Heart right ventricle (tissue), 16 donors: ENCODE measurements around the gene NOD1. TPM values are rescaled to one million over a fixed set of nuclear protein-coding genes. Genes with fewer than 3 reads are reported as not detected.

Experiments
- ATAC-seq, 8 donors: fragments of 200-7000 bp; cut with Tn5 transposase; one replicate each; pipeline ENCODE4 v1.9.1; 2020; ENCODE audit warnings: mild to moderate bottlenecking in 8 of 8, moderate library complexity in 8 of 8, moderate number of reproducible peaks in 1 of 8
- DNase-seq, 2 donors: peaks; one replicate each; pipeline ENCODE4 v3.0.0-alpha.2; 2020
- H3K27ac ChIP-seq, 10 donors: fragments of 200-600 bp; sonication (generic) in 2 of 10; one replicate each; pipeline versions ENCODE4 v1.5.0 to v1.8.0; 2020 to 2022; ENCODE audit warnings: mild to moderate bottlenecking in 3 of 10
- H3K27me3 ChIP-seq, 7 donors: fragments of 200-600 bp; one replicate each; pipeline ENCODE4 v1.8.0; 2021 to 2022; ENCODE audit warnings: mild to moderate bottlenecking in 2 of 7
- H3K36me3 ChIP-seq, 9 donors: fragments of 200-600 bp; sonication (generic) in 1 of 9; one replicate each; pipeline versions ENCODE4 v1.5.0 to v1.8.0; 2020 to 2022; ENCODE audit warnings: mild to moderate bottlenecking in 2 of 9
- H3K4me1 ChIP-seq, 9 donors: fragments of 200-600 bp; sonication (generic) in 1 of 9; one replicate each; pipeline versions ENCODE4 v1.5.0 to v1.8.0; 2020 to 2022; ENCODE audit warnings: mild to moderate bottlenecking in 4 of 9
- H3K4me3 ChIP-seq, 10 donors: fragments of 200-600 bp; sonication (generic) in 2 of 10; one replicate each; pipeline versions ENCODE4 v1.5.0 to v1.8.0; 2020 to 2022; ENCODE audit warnings: mild to moderate bottlenecking in 7 of 10, moderate library complexity in 2 of 10
- H3K9me3 ChIP-seq, 11 donors: fragments of 200-600 bp in 10 of 11; sonication (generic) in 2 of 11; one replicate each; pipeline versions ENCODE4 v1.5.0 to v1.8.0; 2013 to 2022; ENCODE audit warnings: mild to moderate bottlenecking in 2 of 11, control low read depth in 1 of 11, moderate library complexity in 1 of 11
- CTCF ChIP-seq, 9 donors: fragments of 200-600 bp; sonication (generic) in 2 of 9; IDR thresholded peaks; one replicate each; pipeline versions ENCODE4 v1.5.0 to v1.8.0; 2021 to 2022; ENCODE audit warnings: antibody characterized with exemption in 9 of 9, mild to moderate bottlenecking in 5 of 9, moderate library complexity in 1 of 9
- WGBS, 2 donors: extraction: QIAGEN DNeasy Blood & Tissue Kit; methylation state at CpG; one replicate each; pipeline ENCODE4 v1.1.7; 2013; ENCODE audit warnings: inconsistent platforms in 1 of 2; 5-methylcytosine and 5-hydroxymethylcytosine counted together
- intact Hi-C, 10 donors: fragments of 100-400 bp; cut with DNase I; formaldehyde crosslinking; loops; one replicate each; pipeline versions ENCODE4 v1.11.1 to v1.14.2; 2022
- polyA plus RNA-seq, 2 donors: library from polyadenylated mRNA; stranded (reverse); fragments of 200-250 nt; gene quantifications; one replicate each; pipeline ENCODE4 v1.2.3, GENCODE V29; 2013
- total RNA-seq, 10 donors: library from RNA; stranded (reverse); fragmentation: NEBNext Ultra II Directional in 3 of 10; extraction: Animal tissue kit (Norgen Biotek cat#: 25700) in 3 of 10; gene quantifications; one replicate each; pipeline versions ENCODE4 v1.2.1 to v1.2.4, GENCODE V29; 2021 to 2023
- donor health status: Arrhythmogenic right ventricular cardiomyopathy.
- donor health status: ischemic (EF 13 %, LVEDD 7.1; RV severe dilation, severe dysfunction).
- donor health status: healthy with polysubstance abuse.
- donor health status: DM: no; HTN: yes; CAD: no.
- donor health status: DM: no; HTN: no; CAD: no.
- donor health status: ischemic (EF 25% LVEDD 6.9; RV normal size, moderate dysfunction).
- donor health status: ischemic (EF 25% LVEDD 5.7; RV mildly dilated, moderate dysfunction).
- donor health status: healthy.
- donor health status: DM: yes; HTN: yes; CAD: no.
- donor health status: Ischemic cardiomyopathy.
- donor health status: ischemic (EF 35%, LVEDD 5.7; RV mildly dilated, moderate dysfunction).
- donor health status: nonischemic (EF 11% LVEDD 7.7; RV severe dilation, severe dysfunction).
- donor health status: DM: yes; HTN: yes; CAD: no.
- donor health status: PGD.
- donor health status: ischemic (EF 29% LVEDD 5.4; RV normal size, mild dysfunction).
- donor health status: nonischemic (EF 23%, LVEDD 6.1; RV moderate dilation, normal function).

The NOD1 gene
- total and polyA plus RNA-seq, 12 donors: 6.3 to 19.1 (median 8.6) TPM

- Histone ChIP-seq H3K36me3 (peaks cover 0 to 80% (median 16%) of the 10 kb centered on the region in 9 donors), H3K4me3 (no peak overlapping the region), H3K27ac (peak overlapping the region in 7 of 10 donors; percentile 8 to 64 (median 27)), H3K9me3 (no peaks in the 10 kb centered on the region), H3K27me3 (no peaks in the 10 kb centered on the region), H3K4me1 (peaks cover 5 to 67% (median 48%) of the 10 kb centered on the region in 9 donors)
- intact Hi-C loops: no loop called here
- WGBS, 2 donors: 67 to 74% methylated on average over 4 of the region's 4 CpGs
- TF ChIP-seq CTCF (IDR thresholded peaks at IDR 0.05): no peak
- ATAC-seq: peak in 1 of 8 donors; percentile 14
- DNase-seq: no peak
Observed at GRCh38 chr7:30460246-30460633, 18.3 kb downstream of the NOD1 start.

GRCh38 chr7:30459591-30460245, 18.9 kb downstream of the NOD1 start:
- H3K27ac ChIP-seq: peak overlapping the region in 7 of 10 donors; percentile 8 to 64 (median 27)
- H3K4me1 ChIP-seq: peaks cover 5 to 62% (median 43%) of the 10 kb centered on the region in 9 donors
- WGBS, 2 donors: 49 to 50% methylated on average over 9 of the region's 9 CpGs
- TF ChIP-seq CTCF (IDR thresholded peaks at IDR 0.05): no peak
- DNase-seq: peak in 1 of 2 donors; percentile 46
- H3K36me3 ChIP-seq: peaks cover 0 to 86% (median 21%) of the 10 kb centered on the region in 9 donors
- intact Hi-C loops: no loop called here
- no peaks in the 10 kb centered on the region for H3K27me3 ChIP-seq
- H3K9me3 ChIP-seq: no peaks in the 10 kb centered on the region
- peak in 7 of 8 donors; percentile 23 to 86 (median 34) for ATAC-seq
- no peak overlapping the region for H3K4me3 ChIP-seq

- ATAC-seq (no peak), DNase-seq (no peak)
- Histone ChIP-seq H3K4me3 (no peak overlapping the region), H3K4me1 (peaks cover 0 to 62% (median 35%) of the 10 kb centered on the region in 9 donors), H3K36me3 (peaks cover 0 to 99% (median 31%) of the 10 kb centered on the region in 9 donors), H3K27ac (no peak overlapping the region), H3K9me3 (no peaks in the 10 kb centered on the region), H3K27me3 (no peaks in the 10 kb centered on the region)
- intact Hi-C loops: no loop called here
- 38 to 57% methylated on average over 1 of the region's 1 CpG for WGBS, 2 donors
- TF ChIP-seq CTCF (IDR thresholded peaks at IDR 0.05): no peak
Observed at GRCh38 chr7:30458311-30458710, 20.3 kb downstream of the NOD1 start.

GRCh38 chr7:30453921-30454320, 24.7 kb downstream of the NOD1 start:
- peak overlapping the region in 3 of 10 donors; percentile 14 to 41 (median 25) for H3K27ac ChIP-seq
- H3K4me1 ChIP-seq: peaks cover 0 to 41% (median 27%) of the 10 kb centered on the region in 9 donors
- TF ChIP-seq CTCF (IDR thresholded peaks at IDR 0.05): peak in 2 of 9 donors; percentile 13 to 30
- intact Hi-C loops: no loop called here
- WGBS, 2 donors: 42 to 46% methylated on average over 3 of the region's 3 CpGs
- H3K4me3 ChIP-seq: no peak overlapping the region
- H3K36me3 ChIP-seq: peaks cover 0 to 100% (median 66%) of the 10 kb centered on the region in 9 donors
- H3K9me3 ChIP-seq: no peaks in the 10 kb centered on the region
- no peaks in the 10 kb centered on the region for H3K27me3 ChIP-seq
- DNase-seq (no peak), ATAC-seq (peak in 6 of 8 donors; percentile 16 to 50 (median 34))
